H1 (cell line): ENCODE data around the gene WNT9A. TPM values are rescaled to one million over a fixed set of nuclear protein-coding genes. Genes with fewer than 3 reads are reported as not detected.

Experiments
- RFX5 ChIP-seq: IDR thresholded peaks from 2 replicates; pipeline ENCODE4 v1.6.1; 2011; ENCODE audit warnings: low read depth, low read length, improper control_type of control experiment, borderline replicate concordance
- polyA plus RNA-seq, 7 experiments: library from polyadenylated mRNA; depleted of rRNA in 3 of 7; stranded (reverse) in 5 of 7; unstranded in 2 of 7; fragments of >200 nt in 5 of 7; fragments of 200-250 nt in 2 of 7; gene quantifications; 1 replicate in 5 of 7; 2 replicates in 1 of 7; 4 replicates in 1 of 7; pipeline versions ENCODE4 v1.2.1 to v1.2.3, GENCODE V29; 2011 to 2013; ENCODE audit warnings: missing spikeins in 2 of 7, mixed read lengths in 2 of 7
- total RNA-seq: library from RNA; stranded (reverse); fragmentation: NEBNext Ultra II Directional; extraction: Animal tissue kit (Norgen Biotek cat#: 25700); gene quantifications from 2 replicates; pipeline ENCODE4 v1.2.1, GENCODE V29; 2021

WNT9A gene
- total and polyA plus RNA-seq, 2 of the 8 experiments (the other 6 are each of a cell fraction or from before 2014, with no cell fraction given), result 1.1 to 1.5 TPM

DNA sequence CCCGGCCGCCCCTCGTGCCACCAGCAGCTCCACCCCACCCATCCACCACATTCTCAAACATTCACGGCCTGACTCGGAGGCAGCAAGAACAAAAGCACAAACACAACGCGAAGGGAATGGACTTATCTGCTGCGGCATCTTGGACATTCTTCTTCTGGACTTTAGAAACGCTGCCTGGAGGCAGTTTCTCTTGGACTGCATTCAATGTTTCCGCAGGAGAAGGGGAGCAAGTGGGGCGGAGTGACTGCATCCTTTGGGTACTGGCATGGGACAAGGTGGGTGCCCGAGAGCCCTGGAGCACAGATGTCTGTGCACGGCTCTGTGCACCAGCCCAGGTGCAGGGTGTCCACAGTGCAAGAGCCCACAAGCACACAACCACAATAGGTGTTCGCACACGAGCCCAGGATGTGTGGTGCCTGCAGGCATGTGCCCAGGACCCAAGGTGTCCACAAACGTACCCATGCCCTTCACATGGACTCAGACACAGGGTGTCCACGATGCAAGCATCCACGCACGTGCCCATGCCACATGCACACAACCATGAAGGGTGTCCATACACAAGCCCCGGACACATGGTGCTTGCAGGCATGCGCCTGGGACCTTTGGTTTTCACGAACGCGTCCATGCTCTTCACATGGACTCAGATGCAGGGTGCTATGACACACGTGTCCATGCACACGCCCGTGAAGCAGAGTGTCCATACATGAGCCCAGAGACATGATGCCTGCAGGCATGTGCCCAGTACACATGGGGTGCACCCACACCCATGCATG, 53.6 kb downstream of the WNT9A start (continued):
- no peak for TF ChIP-seq RFX5
